HL-60 (cell line): Measurements from ENCODE around the gene CCZ1B.
"Not testable (repeated sequence)": the region's sequence is repeated elsewhere in the genome, so short reads cannot be mapped to it uniquely, and the experiment has no call there.

Experiments used
- CTCF ChIP-seq: IDR thresholded peaks from one replicate; pipeline ENCODE4 v1.5.1; 2011; ENCODE audit warnings: low read length, control low read depth, inconsistent platforms; ENCODE audit not compliant: insufficient read depth
- GABPA ChIP-seq: IDR thresholded peaks from 2 replicates; pipeline ENCODE4 v1.6.1; 2012; ENCODE audit warnings: low read depth
- POLR2AphosphoS5 ChIP-seq: IDR thresholded peaks from 2 replicates; pipeline ENCODE4 v1.6.1; 2012; ENCODE audit warnings: low read depth
- REST ChIP-seq: IDR thresholded peaks from 2 replicates; pipeline ENCODE4 v1.6.1; 2012; ENCODE audit warnings: low read depth; ENCODE audit not compliant: insufficient replicate concordance

- TF ChIP-seq POLR2AphosphoS5, CTCF, GABPA, REST: not testable (repeated sequence)
Measured at GRCh38 chr7:6749335-6749734, 76.7 kb downstream of the CCZ1B start.
